Measurements from ENCODE around the gene ATF7.
A peak's percentile ranks its signal among the peaks of the same experiment; 100 is the strongest.

The ATF7 gene

DNA sequence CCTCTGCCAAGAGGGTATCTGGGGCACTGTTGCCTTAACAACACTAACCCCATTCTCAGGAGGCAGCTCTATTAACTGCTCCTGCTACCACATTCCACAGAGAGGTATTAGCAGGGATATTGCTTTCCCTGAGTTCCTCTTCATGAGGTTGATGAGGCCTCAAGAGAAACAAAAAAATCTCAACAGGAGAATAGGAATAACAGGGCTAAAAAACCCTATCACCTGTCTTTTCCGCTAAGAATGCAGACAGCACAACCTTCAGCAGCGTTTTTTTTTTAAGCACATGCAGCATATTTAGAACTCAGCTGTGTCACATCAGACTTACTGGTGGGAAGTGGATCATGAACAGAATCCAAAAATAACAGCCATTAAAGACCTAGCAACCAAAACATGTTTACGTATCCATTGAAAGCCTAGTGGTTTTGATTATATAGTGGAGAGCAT, 29.2 kb downstream of the ATF7 start (continued):
- 0 out of 2 replicates have a peak, but pooled peaks have one; percentile 23 for TF ChIP-seq ZNF600 (tag by site-specific recombination; IDR thresholded peaks at IDR 0.05)
- TF ChIP-seq SP7 (tag by site-specific recombination; IDR thresholded peaks at IDR 0.05), result peak; percentile 62
- TF ChIP-seq YY1 (tag by site-specific recombination; IDR thresholded peaks at IDR 0.05), result no peak
- no peak for TF ChIP-seq ZNF654 (tag by site-specific recombination; IDR thresholded peaks at IDR 0.05; ENCODE audit: low read depth)
- no peak for TF ChIP-seq GLIS2 (tag by site-specific recombination; IDR thresholded peaks at IDR 0.05)
- TF ChIP-seq, protein P1, sequence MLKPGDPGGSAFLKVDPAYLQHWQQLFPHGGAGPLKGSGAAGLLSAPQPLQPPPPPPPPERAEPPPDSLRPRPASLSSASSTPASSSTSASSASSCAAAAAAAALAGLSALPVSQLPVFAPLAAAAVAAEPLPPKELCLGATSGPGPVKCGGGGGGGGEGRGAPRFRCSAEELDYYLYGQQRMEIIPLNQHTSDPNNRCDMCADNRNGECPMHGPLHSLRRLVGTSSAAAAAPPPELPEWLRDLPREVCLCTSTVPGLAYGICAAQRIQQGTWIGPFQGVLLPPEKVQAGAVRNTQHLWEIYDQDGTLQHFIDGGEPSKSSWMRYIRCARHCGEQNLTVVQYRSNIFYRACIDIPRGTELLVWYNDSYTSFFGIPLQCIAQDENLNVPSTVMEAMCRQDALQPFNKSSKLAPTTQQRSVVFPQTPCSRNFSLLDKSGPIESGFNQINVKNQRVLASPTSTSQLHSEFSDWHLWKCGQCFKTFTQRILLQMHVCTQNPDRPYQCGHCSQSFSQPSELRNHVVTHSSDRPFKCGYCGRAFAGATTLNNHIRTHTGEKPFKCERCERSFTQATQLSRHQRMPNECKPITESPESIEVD (tag by site-specific recombination; IDR thresholded peaks at IDR 0.05), result peak; percentile 59
- no peak for TF ChIP-seq ZNF132 (tag by site-specific recombination; IDR thresholded peaks at IDR 0.05; ENCODE audit: borderline replicate concordance)

GRCh38 chr12:53594897-53595615, 31.1 kb downstream of the ATF7 start:
- peaks cover 38% of the 10 kb centered on the region for H3K4me1 ChIP-seq (ENCODE audit: control insufficient read depth, insufficient read depth, low read length)
- ChIA-PET POLR2A (interaction anchor here (0.7 kb wide), 1 partner anchor 42 kb away, joined by 3 read pairs; no protein-coding TSS in a partner anchor), CTCF (interaction anchor here (0.5 to 0.6 kb wide), 2 partner anchors 16 to 392 kb away, joined by 3 read pairs; no protein-coding TSS in a partner anchor)
- H3K4me3 ChIP-seq (ENCODE audit: low read depth, low read length), result no peak overlapping the region
- H3K36me3 ChIP-seq (ENCODE audit: control insufficient read depth in 2 of 2, insufficient read depth in 1 of 2, low read length in 2 of 2), result no peaks in the 10 kb centered on the region
- no peak overlapping the region for H3K27ac ChIP-seq (ENCODE audit: extremely low read depth, low read depth, low read length)
- H3K9me3 ChIP-seq (ENCODE audit: control insufficient read depth, insufficient read depth, low read depth, low read length), result no peaks in the 10 kb centered on the region
- TF ChIP-seq ZNF24 (tag by site-specific recombination; IDR thresholded peaks at IDR 0.05) (no peak), ZBTB1 (tag by site-specific recombination; IDR thresholded peaks at IDR 0.05) (no peak), ZNF157 (tag by site-specific recombination; IDR thresholded peaks at IDR 0.05) (no peak), ZNF214 (tag by site-specific recombination; IDR thresholded peaks at IDR 0.05; ENCODE audit: borderline replicate concordance) (no peak), RBAK (tag by site-specific recombination; IDR thresholded peaks at IDR 0.05) (no peak), HOXD13 (CRISPR knock-in tag; IDR thresholded peaks at IDR 0.05; ENCODE audit: borderline replicate concordance) (no peak), FEZF1 (tag by site-specific recombination; IDR thresholded peaks at IDR 0.05) (no peak), ZBTB20 (tag by site-specific recombination; IDR thresholded peaks at IDR 0.05) (peak; percentile 61; the same call in 1 of the 2 replicates), ZNF366 (tag by site-specific recombination; conservative IDR thresholded peaks at IDR 0.05) (no peak), ZSCAN5A (tag by site-specific recombination; IDR thresholded peaks at IDR 0.05) (no peak), KLF10 (tag by site-specific recombination; IDR thresholded peaks at IDR 0.05) (no peak), REPIN1 (tag by site-specific recombination; IDR thresholded peaks at IDR 0.05; ENCODE audit: low read depth) (no peak), YY2 (tag by site-specific recombination; IDR thresholded peaks at IDR 0.05) (no peak), ZBTB21 (tag by site-specific recombination; IDR thresholded peaks at IDR 0.05) (no peak), ZFP69B (tag by site-specific recombination; IDR thresholded peaks at IDR 0.05) (peak; percentile 47; the same call in 1 of the 2 replicates), ZNF211 (tag by site-specific recombination; IDR thresholded peaks at IDR 0.05; ENCODE audit: low read depth) (no peak), ZNF843 (tag by site-specific recombination; IDR thresholded peaks at IDR 0.05) (peak; percentile 24; the same call in 1 of the 2 replicates), ZNF488 (tag by site-specific recombination; IDR thresholded peaks at IDR 0.05) (no peak), OVOL3 (tag by site-specific recombination; IDR thresholded peaks at IDR 0.05) (no peak), ZNF585B (tag by site-specific recombination; IDR thresholded peaks at IDR 0.05) (no peak), SP2 (tag by site-specific recombination; IDR thresholded peaks at IDR 0.05) (no peak), ZNF239 (tag by site-specific recombination; IDR thresholded peaks at IDR 0.05) (no peak), ZNF248 (tag by site-specific recombination; IDR thresholded peaks at IDR 0.05) (no peak)
- TF ChIP-seq, protein P2, sequence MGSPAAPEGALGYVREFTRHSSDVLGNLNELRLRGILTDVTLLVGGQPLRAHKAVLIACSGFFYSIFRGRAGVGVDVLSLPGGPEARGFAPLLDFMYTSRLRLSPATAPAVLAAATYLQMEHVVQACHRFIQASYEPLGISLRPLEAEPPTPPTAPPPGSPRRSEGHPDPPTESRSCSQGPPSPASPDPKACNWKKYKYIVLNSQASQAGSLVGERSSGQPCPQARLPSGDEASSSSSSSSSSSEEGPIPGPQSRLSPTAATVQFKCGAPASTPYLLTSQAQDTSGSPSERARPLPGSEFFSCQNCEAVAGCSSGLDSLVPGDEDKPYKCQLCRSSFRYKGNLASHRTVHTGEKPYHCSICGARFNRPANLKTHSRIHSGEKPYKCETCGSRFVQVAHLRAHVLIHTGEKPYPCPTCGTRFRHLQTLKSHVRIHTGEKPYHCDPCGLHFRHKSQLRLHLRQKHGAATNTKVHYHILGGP (tag by site-specific recombination; IDR thresholded peaks at IDR 0.05), result no peak
- TF ChIP-seq, protein P3, sequence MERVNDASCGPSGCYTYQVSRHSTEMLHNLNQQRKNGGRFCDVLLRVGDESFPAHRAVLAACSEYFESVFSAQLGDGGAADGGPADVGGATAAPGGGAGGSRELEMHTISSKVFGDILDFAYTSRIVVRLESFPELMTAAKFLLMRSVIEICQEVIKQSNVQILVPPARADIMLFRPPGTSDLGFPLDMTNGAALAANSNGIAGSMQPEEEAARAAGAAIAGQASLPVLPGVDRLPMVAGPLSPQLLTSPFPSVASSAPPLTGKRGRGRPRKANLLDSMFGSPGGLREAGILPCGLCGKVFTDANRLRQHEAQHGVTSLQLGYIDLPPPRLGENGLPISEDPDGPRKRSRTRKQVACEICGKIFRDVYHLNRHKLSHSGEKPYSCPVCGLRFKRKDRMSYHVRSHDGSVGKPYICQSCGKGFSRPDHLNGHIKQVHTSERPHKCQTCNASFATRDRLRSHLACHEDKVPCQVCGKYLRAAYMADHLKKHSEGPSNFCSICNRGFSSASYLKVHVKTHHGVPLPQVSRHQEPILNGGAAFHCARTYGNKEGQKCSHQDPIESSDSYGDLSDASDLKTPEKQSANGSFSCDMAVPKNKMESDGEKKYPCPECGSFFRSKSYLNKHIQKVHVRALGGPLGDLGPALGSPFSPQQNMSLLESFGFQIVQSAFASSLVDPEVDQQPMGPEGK (tag by site-specific recombination; IDR thresholded peaks at IDR 0.05), result no peak

Data from HEK293 (cell line).